Fibroblast of villous mesenchyme (primary cell): ENCODE results near the gene FOXN4. TPM values are rescaled to one million over a fixed set of nuclear protein-coding genes. Genes with fewer than 3 reads are reported as not detected.

ENCODE experiments used
- DNase-seq: peaks from one replicate; pipeline ENCODE4 v3.0.0-alpha.2; 2010; ENCODE audit warnings: low read depth
- H3K4me3 ChIP-seq: 2 replicates; pipeline ENCODE4 v1.5.1; 2011; ENCODE audit warnings: low read depth, mild to moderate bottlenecking, low read length
- CTCF ChIP-seq: IDR thresholded peaks from 2 replicates; pipeline ENCODE4 v1.5.1; 2012; ENCODE audit warnings: low read depth, mild to moderate bottlenecking, low read length; ENCODE audit not compliant: insufficient read depth
- total RNA-seq: library from RNA; depleted of rRNA; stranded (reverse); fragments of >200 nt; gene quantifications from 2 replicates; pipeline ENCODE4 v1.2.3, GENCODE V29; 2012

Gene FOXN4
- total RNA-seq, 1 donor = not detected

GRCh38 chr12:109346920-109347319 is 37.8 kb upstream of the FOXN4 start:
- TF ChIP-seq CTCF = no peak
- no peak overlapping the region for H3K4me3 ChIP-seq
- DNase-seq = no peak

GRCh38 chr12:109345428-109345827 is 36.3 kb upstream of the FOXN4 start:
- TF ChIP-seq CTCF = no peak
- no peak for DNase-seq
- H3K4me3 ChIP-seq = no peak overlapping the region

GRCh38 chr12:109343677-109344076 is 34.6 kb upstream of the FOXN4 start:
- TF ChIP-seq CTCF = no peak
- DNase-seq = no peak
- H3K4me3 ChIP-seq = no peak overlapping the region

GRCh38 chr12:109336593-109336992 is 27.5 kb upstream of the FOXN4 start:
- TF ChIP-seq CTCF = no peak
- H3K4me3 ChIP-seq = no peak overlapping the region
- DNase-seq = no peak

- DNase-seq = no peak
- no peak overlapping the region for H3K4me3 ChIP-seq
- no peak for TF ChIP-seq CTCF
Measured at GRCh38 chr12:109334887-109335286, 25.8 kb upstream of the FOXN4 start.

- TF ChIP-seq CTCF = no peak
Measured at GRCh38 chr12:109331301-109331952, 22.3 kb upstream of the FOXN4 start.

More at GRCh38 chr12:109331301-109331952, 22.3 kb upstream of the FOXN4 start:
- no peak for DNase-seq
- no peak overlapping the region for H3K4me3 ChIP-seq
